NCI-H1105 (cell line): Measurements from ENCODE around the gene GPS1.
"Not testable (repeated sequence)": the region's sequence is repeated elsewhere in the genome, so short reads cannot be mapped to it uniquely, and the experiment has no call there.

ENCODE experiments used
- DNase-seq: peaks from one replicate; lab custom pipeline; 2025; lab: John Stamatoyannopoulos, UW

GPS1 gene

GRCh38 chr17:82028966-82029365 lies 22.7 kb upstream of the GPS1 start:
- no peak for DNase-seq

GRCh38 chr17:82029391-82029790 lies 22.3 kb upstream of the GPS1 start:
- DNase-seq = no peak

- DNase-seq = no peak
Measured at GRCh38 chr17:82029990-82030469, 21.7 kb upstream of the GPS1 start.

GRCh38 chr17:82030470-82031302 lies 21.0 kb upstream of the GPS1 start:
- DNase-seq = peak; percentile 69

- DNase-seq = peak; percentile 44
Measured at GRCh38 chr17:82031303-82031884, 20.3 kb upstream of the GPS1 start, which contains the start of gene RAC3. Gene RAC3 (plus strand): TSS chr17:82031678. CDS start chr17:82031762, 84 bp downstream.

GRCh38 chr17:82031885-82032627 lies 19.6 kb upstream of the GPS1 start:
- peak; percentile 42 for DNase-seq

- DNase-seq = no peak
Measured at GRCh38 chr17:82033359-82034085, 18.2 kb upstream of the GPS1 start.

GRCh38 chr17:82034371-82035011 lies 17.2 kb upstream of the GPS1 start:
- no peak for DNase-seq

GRCh38 chr17:82035488-82035887 lies 16.2 kb upstream of the GPS1 start:
- DNase-seq = no peak

- no peak for DNase-seq
Measured at GRCh38 chr17:82035956-82036633, 15.6 kb upstream of the GPS1 start.

GRCh38 chr17:82036634-82037091 lies 15.0 kb upstream of the GPS1 start:
- DNase-seq = no peak

GRCh38 chr17:82037092-82037888 lies 14.4 kb upstream of the GPS1 start, which contains the start of gene DCXR:
Gene DCXR (minus strand): TSS chr17:82037697. CDS start chr17:82037682, 15 bp downstream.
- peak; percentile 95 for DNase-seq

GRCh38 chr17:82037889-82038195 lies 13.9 kb upstream of the GPS1 start:
- no peak for DNase-seq

GRCh38 chr17:82038796-82039409 lies 12.8 kb upstream of the GPS1 start:
- not testable (repeated sequence) for DNase-seq

- DNase-seq = no peak
Measured at GRCh38 chr17:82039695-82040299, 11.9 kb upstream of the GPS1 start.

GRCh38 chr17:82041144-82041814 lies 10.4 kb upstream of the GPS1 start:
- DNase-seq = no peak

- no peak for DNase-seq
Measured at GRCh38 chr17:82042649-82043048, 9.0 kb upstream of the GPS1 start.

GRCh38 chr17:82043507-82043906 lies 8.2 kb upstream of the GPS1 start:
- DNase-seq = no peak
